HS-27A (cell line): ENCODE results near the gene IFI27.

ENCODE experiments used
- DNase-seq: peaks from one replicate; pipeline ENCODE4 v3.0.0-alpha.2; 2012; ENCODE audit warnings: low read depth, missing footprints

IFI27 gene

DNA sequence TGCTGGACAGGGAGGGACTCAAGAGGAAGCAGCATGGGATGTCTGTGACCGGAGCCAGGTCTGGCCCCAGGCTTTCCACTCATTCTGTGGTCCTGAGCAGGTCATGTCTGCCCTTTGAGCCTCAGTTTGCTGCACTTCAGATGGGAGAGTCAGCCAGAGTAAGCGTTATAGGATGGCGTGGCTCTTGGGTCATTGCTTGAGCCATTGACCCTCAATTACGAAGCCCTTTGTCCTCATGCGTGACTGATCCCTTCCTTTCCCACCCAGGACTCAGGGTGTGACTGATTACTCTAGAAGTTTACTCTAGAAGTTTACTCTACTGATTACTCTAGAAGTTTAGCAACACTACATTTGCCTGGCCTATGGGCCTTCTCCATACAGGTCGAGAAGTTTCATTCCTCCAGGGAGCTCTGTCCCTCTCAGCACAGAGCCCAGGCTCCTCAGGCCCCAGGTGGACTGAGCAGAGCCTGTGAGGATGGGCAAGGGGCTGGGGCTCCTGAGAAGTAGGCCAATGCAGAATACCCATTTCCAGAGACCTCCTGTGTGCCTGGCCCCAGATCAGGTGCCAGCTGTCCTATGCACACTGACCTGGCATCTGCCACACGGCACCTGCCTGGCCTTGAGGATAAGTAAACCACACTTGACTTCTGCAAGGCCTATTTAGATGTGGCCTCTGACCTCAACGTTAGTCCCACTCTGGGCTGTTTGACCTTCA lies 7.6 kb upstream of the IFI27 start:
- no peak for DNase-seq

- no peak for DNase-seq
Observed at GRCh38 chr14:94103554-94104150, 6.9 kb upstream of the IFI27 start.

DNA sequence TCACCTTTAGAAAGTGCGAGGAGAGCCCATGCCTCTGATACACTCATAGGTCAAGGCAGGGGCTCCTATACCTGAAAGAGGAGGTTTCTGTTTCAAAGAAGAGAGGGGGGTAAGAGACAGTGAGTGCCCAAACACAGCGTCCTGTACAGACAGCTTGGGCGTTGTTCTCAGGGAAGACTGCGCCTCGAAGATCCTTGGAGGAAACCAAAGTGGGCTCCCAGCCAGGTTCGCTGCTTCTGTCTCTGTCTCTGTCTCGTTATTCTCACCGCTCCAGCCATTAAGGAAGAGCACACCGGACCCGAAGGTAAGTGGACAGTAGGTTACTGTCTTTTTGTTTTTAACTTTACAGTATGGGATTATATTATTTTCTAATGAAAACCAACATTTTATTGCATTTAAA lies 5.8 kb upstream of the IFI27 start:
- no peak for DNase-seq

DNA sequence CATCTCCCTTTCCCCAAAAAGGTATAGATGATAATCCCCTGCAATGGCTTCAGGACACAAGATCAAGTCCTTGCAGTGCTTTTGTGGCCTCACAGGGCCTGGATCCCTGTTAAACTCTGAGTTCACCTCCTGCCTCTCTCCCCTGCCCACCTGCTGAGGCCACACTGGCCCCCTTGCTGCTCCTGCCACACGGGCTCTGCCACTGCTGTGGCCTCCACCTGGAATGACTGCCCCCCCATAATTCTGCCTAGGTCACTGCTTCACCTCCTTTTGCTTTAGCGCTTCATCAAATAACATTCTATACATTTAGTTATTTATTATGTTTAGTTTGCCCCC lies 653 bp upstream of the IFI27 start:
- no peak for DNase-seq

DNA sequence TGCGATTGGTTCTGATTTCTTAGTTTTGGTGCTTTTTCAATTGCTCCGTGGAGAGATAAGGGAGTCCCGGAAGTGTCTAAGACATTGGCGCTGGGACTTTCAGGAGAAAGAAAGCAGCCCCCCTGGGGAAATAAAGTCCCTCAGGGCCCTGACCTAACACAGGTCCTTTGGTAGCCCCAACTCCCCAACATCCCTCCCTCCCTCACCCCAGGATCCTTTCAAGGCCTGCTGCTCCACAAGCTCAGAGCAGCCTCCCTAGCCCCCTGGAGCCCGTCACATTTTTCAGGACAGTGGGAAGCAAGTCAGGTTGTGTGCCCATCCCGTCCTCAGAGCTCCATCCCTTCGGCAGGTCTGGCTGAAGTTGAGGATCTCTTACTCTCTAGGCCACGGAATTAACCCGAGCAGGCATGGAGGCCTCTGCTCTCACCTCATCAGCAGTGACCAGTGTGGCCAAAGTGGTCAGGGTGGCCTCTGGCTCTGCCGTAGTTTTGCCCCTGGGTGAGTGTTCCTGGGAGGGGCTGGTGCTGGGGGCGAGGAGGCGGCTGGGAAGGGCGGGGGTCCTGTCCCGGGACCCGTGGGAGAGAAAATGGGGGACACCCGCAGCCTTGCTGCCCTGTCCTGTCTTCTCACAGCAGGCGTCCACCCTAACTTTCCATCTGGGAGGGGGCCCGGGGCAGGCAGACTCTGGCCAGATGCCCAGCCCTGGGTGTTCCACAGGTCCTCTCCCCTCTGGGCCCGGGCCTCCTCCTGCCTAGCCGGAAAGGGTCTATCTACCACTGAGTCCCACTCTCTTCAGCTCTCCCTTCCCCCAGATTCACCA lies 950 bp downstream of the IFI27 start:
- DNase-seq: no peak

GRCh38 chr14:94112513-94113063 lies 2.1 kb downstream of the IFI27 start:
- no peak for DNase-seq

GRCh38 chr14:94113073-94113472 lies 2.5 kb downstream of the IFI27 start:
- no peak for DNase-seq

DNA sequence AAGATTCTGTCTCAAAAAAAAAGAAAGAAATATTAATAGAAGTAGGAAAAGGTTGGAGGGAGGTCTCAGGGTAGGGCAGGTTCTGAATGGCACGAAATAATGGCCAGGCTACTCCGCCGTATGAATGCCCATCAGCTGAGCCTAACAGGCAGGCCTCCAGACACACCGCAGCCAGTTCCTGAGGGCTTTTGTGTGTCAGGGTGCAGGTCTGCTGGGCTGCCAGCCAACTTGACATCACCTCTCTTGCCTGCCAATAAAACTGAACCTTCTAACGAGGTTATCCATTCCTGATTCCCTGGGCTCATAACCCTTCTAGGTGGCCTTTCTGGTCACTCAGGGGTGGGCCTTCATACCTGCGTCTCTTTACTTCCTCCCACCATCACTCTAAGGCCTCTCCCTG lies 3.0 kb downstream of the IFI27 start:
- DNase-seq: no peak

DNA sequence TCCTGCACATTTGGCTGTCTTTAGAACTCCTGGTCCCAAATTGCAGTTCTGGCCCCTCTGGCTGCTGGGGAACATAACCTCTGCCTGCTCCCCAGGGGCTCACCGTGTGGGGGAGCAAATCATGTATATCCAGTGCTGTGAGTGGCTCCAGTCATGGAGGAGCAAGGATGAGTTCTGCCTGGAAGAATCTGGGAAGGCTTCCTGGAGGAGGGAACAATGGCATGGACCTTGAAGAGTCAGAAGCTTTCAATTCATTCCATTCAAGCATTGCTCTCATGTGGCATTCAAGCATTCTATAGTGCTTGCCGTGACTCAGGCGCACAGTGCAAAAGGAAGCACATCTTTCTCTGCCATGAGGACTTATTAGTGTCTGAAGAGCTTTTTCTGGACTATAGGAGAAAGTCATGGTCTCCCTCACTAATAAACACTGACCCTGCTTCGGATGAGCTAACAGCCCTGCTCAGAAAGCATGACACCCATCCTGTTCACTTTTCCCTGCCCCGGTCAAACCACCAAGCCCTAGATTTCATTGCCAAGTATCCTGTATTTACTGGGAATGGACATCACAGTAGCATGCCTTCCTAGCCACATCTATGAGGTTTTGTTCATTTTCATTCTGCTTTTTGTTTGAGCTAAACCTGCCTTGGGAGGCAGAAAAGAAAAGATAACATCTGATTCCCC lies 3.5 kb downstream of the IFI27 start:
- no peak for DNase-seq

GRCh38 chr14:94114589-94115057 lies 4.1 kb downstream of the IFI27 start:
- DNase-seq: no peak

DNA sequence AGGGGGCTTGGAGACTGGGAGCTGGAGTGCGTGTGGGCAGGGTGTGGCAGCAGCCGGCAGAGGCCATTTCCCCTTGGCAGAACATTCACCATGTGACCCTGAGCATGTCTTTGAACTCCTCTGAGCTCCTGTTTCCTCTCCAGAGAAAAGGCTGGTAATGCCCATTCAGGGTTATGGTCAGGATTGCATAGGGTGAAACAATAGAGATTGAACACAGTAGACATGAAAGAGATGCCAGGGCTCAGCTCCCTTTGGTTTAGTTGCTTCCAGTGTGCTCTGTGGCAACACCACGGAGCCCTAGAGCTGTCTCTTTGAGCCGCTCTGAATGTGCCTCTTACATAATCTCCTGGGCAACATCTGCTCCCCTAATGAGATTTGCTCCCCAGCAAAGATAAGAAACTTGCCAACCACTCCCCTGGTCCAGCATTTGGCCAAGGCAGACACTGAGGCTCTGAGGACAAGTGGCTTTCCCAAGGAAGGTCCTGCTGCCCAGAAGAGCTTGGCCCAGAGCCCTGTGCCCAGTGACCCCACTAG lies 4.6 kb downstream of the IFI27 start:
- no peak for DNase-seq

- DNase-seq: no peak
Observed at GRCh38 chr14:94115631-94116030, 5.1 kb downstream of the IFI27 start.

DNA sequence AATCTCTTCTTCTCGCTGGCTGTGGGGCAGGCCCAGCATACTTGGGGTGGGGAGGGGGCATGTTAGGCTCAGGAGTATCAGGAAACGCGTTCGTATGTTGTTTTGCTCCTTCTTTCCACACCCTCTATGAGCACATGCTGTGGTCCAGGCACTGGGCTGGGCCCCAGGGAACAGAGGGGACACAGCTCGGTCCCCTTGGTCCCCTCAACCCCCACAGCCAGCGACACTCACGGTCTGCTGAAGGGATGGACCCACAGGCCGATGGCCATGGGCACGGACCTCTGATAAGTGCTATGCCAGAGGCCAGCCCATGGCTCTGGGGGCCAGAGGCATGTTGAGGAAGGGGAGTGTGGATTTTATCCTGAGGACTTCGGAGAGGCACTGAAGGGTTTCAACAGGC lies 6.2 kb downstream of the IFI27 start:
- DNase-seq: no peak

DNA sequence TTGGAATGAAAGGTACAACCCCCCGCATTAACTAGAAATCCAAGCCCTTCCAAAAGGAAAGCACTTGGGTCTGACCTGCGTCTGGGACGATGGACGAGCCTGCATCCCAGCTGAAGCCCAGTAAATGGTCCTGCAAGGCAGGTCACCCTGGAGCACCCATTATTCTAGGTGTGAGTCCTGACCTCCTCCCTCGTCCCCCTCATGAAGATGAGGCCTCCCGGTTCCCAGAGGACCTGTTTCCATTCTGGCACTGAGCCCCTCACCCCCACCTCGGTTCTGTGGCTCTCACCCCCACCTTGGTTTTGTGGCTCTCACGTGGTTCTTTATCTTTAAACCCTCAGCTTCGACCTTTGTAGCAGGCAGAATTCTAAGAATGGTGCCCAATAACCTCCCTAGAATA lies 7.3 kb downstream of the IFI27 start:
- DNase-seq: no peak

DNA sequence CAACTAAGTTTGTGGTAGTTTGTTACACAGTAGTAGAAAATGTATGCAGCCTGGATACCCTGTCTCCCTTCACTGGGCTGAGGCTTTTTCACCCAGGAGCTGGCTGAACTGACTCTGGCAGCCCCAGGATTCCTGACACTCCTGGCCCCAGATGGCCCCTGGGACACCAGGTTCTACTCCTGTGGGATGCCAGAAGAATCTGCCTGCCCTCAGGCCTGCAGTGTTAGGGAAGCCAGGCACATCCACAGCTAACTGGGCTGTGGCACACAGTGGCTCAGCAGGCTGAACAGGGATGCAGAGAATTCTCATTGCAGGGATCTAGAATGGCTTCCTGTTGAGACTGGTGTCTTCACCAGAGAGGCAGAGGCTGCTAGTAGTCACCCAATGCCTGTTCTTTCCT lies 8.5 kb downstream of the IFI27 start:
- DNase-seq: no peak

DNA sequence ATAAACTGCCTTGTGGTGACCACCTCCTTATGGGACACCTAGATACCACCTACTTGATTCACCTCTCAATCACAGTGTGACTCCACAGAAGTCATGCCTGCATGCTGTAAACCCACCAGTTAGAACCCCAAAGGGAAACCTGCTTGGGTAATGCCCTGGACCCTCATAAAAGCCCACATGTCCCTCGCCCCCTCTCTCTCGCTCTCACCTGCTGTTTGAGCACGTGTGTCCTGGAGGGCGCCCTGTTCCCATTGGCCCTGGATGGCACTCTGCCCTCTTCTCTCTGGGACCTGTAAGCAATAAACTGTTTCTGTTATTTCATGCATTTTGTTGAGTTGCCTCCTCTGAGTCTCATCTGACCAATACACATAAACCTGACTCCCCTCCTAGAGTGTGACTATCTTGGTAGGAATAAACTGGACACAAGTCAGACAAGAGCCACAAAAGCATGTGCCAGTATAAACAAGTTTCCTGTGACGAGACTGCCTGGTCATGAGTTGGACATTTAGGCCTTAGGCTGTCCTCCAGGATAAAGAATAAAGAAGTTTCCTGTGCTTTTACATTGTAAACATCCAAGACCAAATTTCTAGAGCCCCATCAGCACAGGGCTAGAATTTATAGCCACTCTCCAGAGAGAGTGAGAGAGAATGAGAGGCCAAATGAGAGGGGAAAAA lies 10.3 kb downstream of the IFI27 start:
- DNase-seq: no peak

- no peak for DNase-seq
Observed at GRCh38 chr14:94121485-94121884, 10.9 kb downstream of the IFI27 start.

DNA sequence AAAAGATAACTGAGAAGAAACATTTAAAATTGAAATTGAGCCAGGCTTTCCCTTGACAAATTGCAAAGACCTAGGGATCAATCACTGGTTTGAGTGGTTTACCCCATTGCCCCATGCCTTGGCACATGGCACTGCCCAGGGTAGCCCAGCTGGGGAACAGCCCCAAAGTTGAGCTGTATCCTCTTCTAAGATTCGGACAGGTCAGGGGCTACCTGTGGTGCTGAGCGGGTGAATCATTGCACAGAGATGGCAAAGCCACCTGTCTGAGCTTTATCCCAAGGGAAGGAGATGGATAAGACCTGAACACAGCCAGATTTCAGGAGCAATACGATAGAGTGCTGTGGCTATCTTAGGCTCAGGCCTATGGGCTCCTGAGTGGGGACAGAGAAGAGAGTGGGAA lies 11.9 kb downstream of the IFI27 start:
- DNase-seq: no peak

- DNase-seq: no peak
Observed at GRCh38 chr14:94123296-94123695, 12.8 kb downstream of the IFI27 start.

DNA sequence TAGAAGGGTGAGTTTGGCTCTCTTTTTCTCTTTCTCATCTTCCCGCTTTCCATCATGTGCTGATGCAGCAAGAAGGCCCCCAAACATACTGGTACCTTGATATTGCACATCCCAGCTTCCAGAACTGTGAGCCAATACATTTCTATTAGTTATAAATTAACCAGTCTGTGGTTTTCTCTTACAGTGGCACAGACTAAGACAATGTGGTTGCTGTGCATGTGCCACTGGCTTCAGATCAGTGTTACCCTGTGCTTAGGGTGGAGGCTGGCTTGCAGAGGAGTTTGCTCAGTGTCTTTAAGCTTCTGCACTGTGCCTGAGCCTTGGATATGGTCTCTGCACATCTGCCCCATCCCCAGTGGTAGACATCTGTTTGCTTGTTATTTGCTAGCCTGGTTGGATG lies 13.3 kb downstream of the IFI27 start:
- DNase-seq: no peak

DNA sequence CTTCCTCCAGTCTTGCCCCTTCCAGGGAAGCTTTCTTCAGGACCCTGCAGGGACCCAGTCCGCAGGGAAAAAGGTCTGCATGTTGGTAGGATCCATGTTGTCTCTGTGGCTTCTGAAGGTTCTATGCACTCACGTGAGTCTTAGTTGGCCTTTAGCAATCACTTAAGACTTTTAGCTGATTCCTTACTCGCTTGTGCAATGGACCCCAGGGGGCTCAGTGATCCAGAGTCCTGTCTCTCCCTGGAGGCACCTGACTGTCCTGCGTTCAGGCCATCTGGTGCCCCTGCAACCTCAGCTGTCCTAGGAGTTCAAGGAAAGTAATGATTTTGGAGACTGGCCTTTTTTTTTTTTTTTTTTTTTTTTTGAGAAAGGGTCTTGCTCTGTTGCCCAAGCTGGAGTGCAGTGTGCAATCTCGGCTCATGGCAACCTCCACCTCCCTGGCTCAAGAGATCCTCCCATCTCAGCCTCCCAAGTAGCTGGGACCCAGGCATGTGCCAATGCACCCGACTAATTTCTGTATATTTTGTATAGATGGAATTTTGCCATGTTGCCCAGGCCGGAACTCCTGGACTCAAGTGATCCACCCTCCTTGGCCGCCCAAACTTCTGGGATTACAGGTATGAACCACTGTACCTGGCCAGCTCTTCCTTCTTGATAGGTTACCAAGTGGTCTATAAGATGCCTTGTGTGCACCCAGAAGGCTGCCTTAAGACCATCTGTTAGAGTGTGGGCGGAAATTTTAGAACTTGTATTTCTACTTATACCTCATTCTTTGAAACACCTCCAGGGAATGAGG lies 14.2 kb downstream of the IFI27 start:
- no peak for DNase-seq
